HG03060 (cell line): ENCODE measurements around the gene RCAN2.
A peak's percentile ranks its signal among the peaks of the same experiment; 100 is the strongest.

Experiments used
- ATAC-seq: cut with Tn5 transposase; IDR thresholded peaks from one replicate; pipeline ENCODE4 v1.9.1; 2021; ENCODE audit warnings: low read depth, moderate number of reproducible peaks; ENCODE audit not compliant: unreplicated experiment

RCAN2 gene

DNA sequence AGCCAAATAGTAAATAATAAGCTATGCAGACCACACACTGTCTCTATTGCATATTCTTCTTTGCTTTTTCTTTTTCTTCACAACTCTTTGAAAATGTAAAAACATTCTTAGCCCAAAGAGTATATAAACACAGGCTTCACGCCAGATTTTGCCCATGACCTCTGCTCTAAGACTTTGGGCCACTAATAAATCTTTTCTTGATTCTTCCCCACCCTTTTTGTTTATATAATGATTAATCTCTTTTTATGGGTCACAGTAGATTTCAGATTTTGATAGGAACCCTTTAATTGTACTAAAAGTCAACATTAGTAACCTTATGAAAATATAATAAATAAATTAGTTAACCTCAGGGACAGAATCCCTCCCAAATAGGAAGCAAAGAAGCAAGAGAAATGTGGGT is 304.7 kb downstream of the RCAN2 start:
- ATAC-seq, result no peak

DNA sequence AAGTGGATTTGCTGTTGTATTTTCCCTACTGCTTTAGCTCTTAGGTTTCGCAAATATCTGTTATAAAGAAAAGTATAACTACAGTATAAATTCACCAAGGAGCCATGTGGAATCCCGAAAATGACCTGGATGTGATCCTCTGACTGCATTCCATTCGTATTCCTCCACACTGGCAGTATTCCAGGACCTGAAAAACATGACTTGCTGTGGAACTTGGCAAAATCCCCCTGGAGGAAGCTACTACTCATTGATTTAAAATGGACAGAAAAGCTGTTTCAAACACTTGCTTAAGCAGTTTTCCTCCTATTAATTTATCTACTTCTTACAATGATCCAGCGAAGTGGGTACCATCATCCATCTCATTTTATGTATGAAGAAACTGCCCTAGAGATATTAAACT is 307.1 kb downstream of the RCAN2 start:
- no peak for ATAC-seq

DNA sequence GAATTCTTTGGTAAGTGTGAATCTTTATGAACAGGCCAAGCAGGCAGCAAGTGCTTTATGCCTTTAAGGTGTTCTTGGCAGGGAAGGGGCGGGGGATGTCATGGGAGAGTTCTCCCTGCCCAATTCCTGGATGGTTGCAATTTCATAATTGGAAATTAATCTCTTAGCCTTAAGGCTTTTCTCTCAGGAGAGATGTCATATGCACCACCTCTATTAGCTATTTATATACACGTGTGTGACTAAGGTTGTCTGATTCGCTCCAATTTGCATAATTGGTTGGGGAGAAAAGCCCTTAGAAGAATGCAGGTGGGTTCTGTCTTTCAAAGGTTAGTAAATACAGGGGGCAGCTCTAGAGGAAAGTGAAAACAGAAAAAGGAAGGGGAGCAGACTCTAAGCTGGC is 315.3 kb downstream of the RCAN2 start:
- ATAC-seq, result no peak

DNA sequence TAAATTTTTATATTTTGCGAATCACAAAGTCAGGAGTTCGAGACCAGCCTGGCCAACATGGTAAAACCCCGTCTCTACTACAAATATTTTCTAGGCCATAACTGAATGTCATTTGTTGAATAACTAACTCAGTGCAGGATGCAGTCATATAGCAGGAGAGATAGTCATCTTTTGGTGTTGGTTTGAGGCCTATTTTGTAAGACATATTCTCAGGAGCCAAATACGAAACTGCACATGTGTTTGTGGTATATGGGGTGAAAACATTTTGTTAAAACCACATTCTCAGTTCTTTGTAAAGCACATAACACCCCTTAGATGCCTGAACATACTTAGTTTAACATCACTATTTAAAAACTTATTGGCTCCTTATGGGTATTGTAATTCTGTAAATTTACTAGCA is 315.8 kb downstream of the RCAN2 start:
- peak; percentile 66 for ATAC-seq

- ATAC-seq, result no peak
Measured at GRCh38 chr6:46174904-46175303, 316.3 kb downstream of the RCAN2 start.

DNA sequence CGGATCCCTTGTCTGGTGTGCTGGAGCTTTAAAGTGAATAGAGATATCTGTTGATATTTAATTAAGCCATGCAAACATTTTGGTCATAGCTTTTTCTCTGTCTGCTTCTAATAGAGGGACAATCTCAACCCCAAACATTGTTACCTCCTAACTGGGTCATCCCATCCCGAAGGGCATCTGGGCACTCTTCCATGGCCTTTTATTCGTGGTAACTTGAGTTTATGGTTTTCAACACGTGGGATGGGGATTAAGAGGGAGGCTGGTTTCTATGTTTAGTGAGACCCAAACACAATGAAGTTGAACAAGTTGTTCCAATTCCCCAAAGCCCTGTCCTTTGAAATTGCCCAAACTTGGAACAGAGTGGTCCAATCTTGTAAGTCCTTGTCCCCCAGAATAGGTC is 319.1 kb downstream of the RCAN2 start:
- no peak for ATAC-seq
